Stimulated activated CD4-positive, alpha-beta T cell treated with anti-CD3 and anti-CD28 coated beads, Interleukin-4, amount 100 ng/mL, for 4 hours (primary cell): ENCODE data around the gene NRXN2.
A peak's percentile ranks its signal among the peaks of the same experiment; 100 is the strongest.

Experiments used
- DNase-seq, 2 experiments: peaks; one replicate each; pipeline ENCODE4 v3.0.0-alpha.2; 2020

Gene NRXN2

DNA sequence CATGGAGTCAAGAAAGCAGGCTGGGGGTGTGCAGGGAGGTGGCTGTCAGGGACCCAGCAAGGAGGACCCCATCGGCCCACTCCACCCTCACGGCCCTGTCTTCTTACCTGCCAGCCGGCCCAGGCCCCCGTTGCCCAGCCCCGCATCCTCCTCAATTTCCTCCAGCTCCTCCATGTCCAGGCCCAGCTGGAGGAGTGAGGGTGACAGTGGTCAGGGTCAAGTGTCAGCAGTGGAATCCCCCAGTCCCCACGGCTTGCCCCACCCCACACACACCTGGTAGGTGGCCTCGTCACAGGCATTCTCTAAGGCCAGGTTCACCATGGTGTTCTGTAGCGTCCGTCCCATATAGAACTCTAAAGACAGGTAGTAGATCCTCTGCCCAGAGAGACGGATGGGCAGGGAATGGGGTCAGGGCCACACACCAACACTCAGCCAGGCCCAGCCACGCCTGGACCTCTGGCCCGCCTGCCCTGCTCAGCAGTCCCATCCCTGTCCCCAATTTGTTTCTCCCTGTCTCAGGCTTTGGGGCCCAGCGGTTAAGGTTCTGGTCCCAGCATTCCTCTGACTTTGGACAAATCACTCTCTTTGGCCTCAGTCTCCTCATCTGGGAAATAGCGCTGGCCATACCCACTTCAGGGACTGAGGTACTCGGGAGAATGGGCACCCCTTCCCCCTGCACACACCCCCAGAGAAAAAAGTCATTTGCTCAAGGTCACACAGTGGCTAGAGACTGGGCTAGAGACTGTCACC lies 35.5 kb upstream of the NRXN2 start:
- no peak for DNase-seq

DNA sequence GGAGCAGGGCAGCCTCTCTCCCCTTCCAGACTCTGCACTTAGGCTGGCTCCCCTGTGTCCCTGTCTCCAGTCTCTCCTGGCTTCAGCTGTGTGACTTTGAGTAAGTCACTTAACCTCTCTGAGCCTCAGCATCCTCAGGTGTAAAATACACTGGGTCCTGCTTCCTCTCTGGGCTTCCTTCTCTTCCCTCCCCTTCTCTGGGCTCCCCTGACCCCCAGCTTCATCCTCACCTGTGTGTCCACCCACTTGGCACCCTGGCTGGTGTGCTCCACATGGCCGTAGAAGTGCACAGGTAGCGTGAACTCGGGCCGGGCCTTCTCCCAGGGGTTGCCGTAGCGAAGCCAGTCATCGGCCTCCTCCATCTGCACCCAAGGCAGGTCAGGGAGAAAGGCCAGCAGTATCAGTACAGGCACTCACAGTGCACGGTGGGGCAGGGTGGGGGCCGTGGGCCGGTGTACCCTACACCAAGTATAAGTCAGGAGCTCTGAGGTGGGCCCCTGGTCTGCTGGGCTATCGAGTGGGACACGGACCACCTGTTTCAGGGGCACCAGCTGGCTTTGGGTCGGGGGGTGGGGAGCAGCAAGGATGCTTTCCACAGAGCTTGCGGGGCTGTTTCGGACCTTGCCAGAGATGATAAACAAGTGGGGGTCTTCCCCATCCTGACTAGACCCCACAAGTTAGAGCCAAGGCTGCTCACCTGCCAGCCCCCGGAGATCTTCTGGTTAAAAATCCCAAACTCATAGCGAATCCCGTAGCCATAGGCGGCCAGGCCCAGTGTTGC lies 34.7 kb upstream of the NRXN2 start:
- DNase-seq, result no peak

DNA sequence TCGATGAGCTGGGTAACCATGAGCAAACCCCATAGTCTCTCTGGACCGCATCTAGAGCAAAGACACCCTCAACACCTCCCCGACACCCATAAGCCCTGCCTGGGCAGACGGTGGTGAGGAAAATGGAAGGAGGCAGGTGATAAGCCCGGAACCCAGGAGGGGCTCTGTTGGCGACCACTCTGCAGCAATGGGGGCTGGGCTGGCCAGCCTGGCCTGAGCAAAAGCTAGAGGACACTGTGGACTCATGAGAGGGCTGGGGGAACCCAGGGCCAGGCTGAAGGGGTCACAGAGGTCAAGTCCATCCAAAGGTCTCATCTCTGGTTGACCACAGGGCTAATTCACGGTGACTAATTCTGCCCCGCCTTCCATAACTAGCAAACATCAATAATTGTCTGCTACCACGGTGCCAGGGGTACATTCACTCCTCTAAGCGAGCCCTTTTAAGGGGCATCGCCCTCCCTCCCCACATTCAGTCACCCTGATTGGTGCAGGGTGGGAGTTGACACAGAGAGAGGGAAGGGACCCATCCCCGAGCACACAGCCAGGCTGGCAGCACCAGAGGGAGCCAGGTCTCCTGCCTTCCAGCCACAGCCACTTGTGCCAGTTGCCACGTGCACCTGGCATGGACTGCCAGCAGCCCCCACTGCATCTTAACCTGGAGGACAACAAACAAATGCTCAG lies 32.8 kb upstream of the NRXN2 start:
- DNase-seq, result no peak

DNA sequence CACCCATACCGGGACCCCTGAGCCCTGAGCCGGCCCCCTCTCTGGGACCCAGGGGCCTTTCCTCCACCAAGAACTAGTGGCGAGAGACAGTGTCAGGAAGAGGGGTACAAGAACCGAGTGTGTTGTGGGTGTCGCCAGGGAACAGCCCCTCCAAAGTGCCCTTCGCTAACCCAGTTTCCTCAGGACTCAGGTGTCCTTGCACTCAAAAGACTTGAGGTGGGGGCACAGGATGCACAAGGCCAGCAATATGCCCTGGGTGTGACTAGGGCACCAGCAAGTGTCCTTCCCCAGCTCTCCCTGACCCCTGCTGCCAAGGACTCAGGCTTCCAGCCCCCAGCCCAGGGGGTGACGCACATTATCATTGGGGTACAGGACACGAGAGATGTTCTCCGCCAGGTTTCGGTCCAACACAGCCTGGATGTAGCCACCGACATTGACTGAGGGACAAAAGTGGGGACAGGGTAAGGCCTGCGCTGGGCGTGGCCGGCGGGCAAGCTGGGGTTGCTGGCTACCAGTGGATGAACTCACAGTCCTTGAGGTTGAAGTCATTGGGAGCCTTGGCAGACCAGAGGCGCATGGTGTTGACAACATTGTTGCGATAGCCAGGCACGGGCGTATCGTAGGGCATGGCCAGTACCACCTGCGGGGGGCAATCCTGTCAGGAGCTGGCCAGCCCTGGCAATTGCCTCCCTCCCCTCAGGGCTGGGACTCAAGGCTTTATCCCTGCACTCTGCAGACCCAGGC lies 32.1 kb upstream of the NRXN2 start:
- DNase-seq, result no peak

DNA sequence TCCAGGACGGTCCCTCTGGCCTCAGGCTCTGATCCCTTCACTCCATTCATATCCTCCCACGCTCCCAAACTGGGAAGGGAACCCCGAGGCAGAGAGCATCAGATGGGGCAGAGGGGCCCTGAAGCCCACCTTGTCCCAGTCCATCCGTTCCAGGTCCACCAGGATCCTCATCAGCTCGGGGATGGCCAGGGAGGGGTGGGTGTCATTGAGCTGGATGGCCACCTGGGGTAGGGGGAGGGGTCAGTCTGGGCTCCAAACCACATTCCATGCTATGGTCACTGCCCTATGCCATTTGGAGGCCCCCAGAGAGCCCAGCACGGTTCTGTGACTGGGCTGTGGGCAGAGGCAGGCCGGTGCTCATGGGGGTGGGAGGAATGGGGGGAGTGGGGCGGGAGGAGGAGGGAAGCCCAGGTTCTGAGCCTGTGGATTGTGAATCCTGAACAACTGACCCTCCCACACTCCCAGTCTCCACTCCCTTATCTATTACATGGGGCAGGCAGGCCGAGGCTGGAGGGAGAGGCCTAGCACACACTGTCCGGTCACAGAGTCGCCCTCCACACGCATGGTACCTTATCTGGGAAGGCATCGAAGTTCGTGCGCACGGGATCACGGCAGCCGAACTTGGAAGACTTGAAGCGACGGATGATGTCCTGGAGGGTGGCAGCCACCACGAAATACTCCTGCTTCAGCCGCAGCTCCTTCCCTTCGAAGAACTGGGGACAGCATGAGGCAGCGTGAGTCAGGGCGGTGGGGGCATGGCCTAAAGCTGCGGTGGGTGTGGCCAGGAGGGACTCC lies 31.3 kb upstream of the NRXN2 start:
- no peak for DNase-seq

DNA sequence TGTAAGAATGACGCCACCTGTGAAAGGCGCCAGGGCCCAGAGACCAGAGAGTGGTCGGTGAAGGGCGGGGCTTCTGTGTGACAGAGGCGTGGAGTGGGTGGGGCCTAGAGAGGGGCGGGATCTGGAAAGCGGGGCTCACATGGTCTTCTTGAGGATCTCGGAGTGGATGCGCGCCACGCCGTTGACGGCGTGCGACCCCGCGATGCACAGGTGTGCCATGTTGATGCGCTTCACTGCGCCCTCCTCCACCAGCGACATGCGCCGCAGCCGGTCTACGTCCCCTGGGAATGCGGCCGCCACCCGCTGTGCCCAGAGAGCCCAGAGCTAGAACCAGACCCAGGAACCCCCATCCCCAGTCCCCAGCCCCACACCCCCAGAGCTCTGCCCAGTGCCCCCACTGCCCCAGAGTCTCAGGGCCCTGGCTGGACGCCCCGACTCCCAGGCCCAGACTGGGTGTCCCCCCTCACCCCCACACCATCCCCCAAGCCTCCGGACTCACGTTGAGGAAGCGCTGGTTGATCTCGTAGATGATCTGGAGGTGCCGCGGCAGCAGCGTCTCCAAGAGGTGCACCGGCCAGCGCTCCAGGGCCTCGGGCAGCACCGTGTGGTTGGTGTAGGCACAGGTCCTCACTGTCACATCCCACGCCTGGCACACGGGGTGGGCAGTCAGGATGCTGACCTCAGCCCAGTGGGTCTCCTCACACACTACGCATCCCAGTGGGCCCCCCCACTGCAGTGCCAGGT lies 30.6 kb upstream of the NRXN2 start:
- no peak for DNase-seq

DNA sequence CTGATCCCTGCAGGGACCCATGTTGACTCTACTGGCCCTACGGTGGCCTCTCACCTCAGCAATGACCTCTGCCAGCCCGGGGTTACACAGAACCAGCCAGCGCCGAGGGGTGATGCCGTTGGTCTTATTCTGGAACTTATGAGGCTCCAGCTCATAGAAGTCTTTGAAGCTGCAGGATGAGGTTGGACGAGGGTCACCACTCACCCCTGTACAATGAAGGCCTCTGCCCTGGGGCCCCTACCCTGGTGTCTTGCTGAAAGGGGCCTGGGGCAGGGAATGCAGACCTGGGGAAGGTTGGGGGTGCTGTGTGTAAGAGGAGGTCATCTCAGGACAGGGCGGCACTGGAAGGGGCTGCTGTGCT lies 30.0 kb upstream of the NRXN2 start:
- no peak for DNase-seq

DNA sequence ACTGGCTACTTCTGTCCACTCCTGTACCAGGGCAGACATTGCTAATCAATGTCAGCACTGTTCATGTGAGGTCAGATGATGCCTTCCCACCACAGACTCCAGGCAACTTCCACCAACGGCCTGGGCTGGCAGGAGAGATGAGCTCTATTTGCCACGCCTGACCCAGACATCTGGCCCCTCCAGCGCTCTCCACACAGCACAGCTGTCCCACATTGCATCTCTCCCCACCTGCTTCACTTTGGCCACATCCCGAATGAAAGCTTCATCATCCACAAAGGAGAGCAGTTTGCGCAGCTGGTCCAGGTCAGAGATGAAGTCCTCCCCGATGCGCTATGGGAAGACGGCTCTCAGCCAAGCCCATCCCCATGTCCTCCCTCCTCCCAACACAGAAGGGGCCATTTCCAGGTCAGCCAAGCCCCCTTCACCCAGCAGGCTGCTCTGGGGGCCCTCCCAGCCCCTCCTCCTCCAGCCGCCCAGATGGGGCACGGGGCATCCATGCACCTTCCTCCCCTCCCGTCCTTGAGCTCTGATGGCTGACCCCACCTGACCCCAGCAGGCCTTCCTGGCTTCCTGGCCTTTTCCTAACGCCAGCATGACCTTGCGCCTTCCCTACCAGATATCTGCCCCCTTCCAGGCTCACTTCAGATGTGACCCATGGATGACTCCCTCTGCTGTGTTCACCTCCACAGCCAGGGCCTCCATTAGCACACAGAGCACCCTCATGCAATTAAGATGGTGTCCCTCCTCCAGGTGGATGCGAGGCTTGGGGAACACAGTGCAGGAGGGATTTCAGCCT lies 29.4 kb upstream of the NRXN2 start:
- DNase-seq, result no peak

DNA sequence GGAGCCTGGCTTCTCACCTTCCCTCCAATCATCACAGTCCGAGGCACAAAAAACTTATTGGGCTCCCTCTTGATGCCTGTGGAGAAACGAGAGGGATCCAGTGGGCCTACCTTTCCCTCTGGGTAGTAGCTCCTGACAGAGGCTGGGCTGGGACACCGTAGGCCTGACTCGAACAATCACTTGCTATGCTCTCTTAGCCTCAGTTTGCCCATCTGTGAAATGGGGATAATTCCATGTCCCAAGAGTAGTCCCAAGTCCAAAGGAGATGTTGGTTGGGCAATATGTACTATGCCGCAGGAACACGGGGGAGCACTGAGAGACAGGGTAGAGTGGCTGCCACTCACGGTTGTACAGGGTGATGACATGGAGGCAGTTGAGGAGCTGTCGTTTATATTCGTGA lies 28.6 kb upstream of the NRXN2 start:
- DNase-seq, result no peak

DNA sequence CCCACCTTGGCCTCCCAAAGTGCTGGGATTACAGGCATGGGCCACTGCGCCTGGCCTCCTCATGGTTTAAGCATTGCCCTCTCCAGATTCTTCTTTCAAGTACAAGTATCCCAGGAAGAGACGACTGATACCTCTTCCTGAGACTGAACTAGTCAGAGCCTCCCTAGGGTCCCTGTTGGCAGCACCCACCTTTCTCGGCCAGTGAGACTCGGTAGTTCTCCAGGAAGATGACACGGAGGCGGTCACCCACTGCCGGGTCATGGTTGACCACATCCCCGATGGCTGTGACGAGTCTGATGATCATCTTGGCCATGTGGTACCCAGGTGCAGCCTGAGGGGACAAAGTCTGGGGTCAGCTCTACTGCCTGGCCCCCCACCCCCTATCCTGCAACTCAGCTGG lies 28.1 kb upstream of the NRXN2 start:
- DNase-seq, result no peak

DNA sequence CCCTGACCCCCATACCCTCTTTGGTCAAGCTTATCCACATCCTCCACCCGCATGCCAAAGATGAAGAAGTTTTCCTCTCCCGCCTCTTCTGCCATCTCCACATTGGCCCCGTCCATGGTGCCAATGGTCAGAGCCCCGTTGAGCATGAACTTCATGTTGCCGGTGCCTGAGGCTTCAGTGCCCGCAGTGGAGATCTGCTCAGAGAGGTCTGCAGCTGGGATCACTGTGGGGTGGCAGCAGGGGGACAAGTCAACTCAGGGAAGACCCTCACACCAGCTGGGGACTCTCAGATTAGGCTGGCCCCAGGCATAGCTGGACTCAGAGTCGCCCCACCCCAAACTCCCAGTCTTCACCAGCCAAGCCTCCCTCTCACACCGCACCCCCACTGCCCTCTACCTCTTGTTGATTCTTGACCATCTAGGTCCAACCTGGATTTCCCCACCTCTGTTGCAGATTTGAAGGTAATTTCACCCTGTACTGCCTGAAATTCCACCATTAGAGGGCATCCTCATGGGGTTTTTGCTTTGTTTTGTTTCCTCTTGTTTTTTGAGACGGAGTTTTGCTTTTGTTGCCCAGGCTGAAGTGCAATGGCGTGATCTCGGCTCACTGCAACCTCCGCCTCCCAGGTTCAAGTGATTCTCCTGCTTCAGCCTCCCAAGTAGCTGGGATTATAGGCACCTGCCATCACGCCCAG lies 27.5 kb upstream of the NRXN2 start:
- no peak for DNase-seq

DNA sequence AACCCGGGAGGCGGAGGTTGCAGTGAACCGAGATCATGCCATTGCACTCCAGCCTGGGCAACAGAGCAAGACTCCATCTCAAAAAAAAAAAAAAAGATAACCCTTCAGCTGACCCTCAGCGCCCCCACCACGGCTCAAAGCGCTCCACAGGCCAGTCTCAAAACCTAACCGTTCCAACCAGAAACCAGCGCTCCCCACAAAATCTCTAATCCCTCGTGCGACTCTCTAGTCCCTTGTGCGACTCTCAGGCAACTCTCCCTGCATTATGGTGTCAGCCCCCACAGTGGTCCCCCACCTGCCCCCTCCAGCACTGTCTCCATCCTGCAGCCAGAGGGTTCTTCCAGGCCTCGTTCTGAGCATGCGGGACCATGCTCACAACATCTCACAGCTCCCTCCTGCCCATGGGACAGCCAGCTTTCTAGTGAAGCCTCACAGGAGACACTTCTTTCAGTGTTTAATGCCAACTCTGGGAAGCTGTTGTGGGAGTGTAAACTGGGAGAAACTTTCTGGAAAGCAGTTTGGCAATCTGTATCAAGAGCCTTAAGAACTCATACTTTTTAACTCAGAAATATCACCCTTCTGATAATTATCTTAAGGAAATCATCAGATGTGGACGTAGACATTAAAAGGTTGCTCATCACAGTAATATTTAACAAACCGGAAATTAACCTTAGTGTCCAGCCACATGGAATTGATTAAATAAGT lies 25.1 kb upstream of the NRXN2 start:
- no peak for DNase-seq

DNA sequence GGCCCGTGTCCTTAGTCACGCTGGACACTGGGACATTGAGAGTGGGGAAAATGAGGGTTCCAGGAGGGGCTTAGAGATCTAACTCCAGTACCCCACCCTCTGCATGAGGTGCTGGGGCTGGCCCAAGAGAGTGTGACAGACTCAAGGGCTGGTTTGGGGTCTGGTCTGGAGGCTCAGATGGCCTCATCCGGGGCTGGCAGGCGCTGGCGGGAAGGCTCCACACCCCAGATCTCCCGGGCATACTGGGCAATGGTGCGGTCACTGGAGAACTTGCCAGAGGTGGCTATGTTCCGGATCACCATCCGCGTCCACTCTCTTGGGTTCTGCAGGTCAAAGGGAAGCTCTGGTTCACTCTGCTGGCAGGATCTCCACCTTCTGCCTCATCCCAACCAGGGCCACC lies 23.5 kb upstream of the NRXN2 start:
- DNase-seq, result no peak

DNA sequence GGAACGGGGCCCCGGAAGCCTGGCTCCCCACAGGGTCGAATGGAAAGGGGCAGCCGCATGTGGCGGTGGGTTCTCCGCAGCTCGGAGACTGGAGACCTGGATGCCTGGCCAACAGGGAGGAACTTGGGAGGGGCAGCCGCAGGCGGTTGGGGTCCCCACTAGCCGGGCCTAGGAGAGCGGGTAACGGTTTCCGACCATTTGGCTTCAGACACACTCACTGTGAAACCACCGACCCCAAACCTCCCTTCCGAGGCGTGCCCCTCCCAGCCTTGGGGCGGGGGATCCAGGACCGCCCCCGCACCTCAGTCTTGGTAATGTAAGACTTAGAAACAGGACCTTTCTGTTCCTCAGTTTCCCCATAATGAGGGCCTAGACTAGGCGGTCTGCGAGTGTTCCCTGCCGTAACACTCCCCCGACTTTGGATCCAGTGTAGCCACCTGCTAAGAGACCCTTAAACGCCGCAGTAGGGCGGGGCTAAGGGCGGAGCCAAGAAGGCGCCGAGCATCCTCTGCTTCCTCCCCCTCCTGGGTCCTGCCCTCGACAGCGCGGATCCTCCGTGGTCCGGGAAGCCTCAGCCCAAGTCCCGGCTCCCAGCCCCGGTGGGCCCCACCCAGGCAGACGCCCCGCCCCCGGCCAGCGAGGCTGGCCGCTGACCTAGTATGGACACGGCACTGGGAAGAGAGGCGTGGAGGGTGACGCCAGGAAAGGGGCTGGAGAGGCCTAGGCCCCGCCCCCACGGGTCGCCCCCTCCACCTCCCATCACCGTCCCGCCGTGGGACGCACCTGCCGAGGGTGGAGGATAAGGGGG lies 22.7 kb upstream of the NRXN2 start:
- peak; percentile 53 to 70 for DNase-seq

DNA sequence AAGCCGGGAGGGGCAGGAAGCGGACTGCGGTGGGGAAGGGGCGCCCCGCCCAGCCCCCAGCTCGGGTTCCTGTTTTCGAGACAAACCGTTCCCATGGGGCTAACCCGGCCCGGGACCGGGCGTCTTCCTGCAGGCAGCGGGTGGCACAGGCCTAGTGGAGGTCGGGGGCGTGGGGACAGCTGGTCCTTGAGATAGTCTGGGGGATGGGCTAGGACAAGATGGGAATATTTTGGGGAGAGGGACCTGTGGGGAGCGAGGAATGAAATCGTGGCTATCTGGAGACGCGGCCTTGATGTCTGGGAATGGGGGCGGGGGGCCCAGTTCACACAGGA lies 22.2 kb upstream of the NRXN2 start:
- DNase-seq, result peak; percentile 33 to 64

DNA sequence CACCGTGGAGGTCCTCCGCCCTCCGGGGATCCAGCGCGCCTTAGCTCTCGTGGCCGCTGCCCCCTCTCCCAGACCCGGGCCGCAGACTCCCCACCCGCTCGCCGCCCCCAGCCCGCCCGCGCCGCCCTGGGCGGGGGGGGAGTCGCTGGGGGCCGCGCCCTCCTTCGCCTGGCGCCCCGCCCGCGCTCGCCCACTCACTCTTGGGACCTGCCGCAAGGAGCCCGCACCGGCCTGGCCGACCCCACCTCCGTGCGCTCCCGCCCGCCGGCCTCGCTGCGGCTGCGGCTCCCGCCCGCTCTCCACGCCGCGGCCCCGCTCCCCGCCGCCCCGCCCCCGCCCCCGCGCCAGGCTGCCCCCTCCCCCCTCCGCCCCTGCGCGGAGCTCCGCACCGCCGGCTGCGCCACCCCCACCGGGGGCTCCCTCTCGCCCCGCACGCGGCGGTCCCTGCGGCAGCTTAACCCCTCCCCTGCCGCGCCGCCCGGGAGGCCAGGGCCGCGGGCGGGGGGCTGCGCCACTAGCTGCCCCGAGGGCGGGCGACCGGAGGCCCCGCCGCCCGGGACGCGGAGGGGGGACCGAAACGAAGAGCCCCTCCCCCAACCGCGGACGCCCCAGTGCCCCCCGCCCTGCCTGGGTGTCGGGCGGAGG lies 21.7 kb upstream of the NRXN2 start:
- DNase-seq, result peak; percentile 28 to 39

DNA sequence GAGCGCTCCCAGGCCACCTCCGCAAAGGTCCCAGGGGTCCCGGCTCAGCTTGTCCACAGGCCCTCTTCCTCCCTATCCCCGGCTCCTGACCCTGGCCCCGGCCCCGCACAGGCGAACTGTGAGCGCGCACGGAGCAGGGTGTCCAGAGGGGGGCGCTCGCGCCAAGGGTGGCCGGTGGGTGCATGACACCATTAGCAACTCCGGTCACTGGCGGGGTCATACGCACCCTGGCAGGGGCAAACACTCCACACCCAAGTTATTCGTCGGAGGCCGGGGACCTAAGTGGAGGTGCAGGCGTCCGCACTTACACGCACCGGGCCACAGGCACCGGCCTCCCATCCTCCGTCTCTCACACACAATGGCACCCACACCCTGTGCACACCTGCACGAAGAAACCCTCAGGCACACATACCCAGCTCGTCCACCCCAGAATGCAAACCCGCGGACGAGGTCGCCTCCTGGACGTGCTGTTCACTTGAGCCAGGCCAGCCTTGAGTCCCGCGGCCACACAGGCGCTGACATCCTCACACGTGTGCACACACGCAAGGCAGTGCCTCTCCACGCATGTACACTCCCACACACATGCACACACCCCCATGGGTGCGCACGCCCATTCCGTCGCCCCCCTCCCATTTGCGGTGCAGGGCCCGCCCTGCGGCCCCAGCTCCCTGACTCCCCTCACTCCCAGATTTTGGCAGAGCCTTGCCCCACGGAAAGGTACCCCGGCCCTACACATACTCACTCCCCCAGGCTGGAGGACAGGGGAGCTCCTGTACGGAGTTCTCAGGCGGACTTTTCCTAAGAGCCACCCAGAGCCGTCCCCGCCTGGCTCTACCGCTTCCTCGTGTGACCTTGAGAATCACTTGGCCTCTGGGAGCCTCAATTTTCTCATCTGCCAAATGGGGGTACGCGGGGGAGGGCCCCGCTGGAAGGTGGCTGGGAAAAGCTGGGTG lies 20.9 kb upstream of the NRXN2 start, which contains the start of gene RASGRP2:
Gene RASGRP2, minus strand, starts transcription at position 552 of the 953 bp plus-strand sequence. CDS start 1,276 bp downstream, outside the sequence.
- DNase-seq, result peak; percentile 71 to 73
